RWPE1 (cell line): ENCODE results near the gene WDR7.

ENCODE experiments used
- CTCF ChIA-PET: fragments of 350-600 bp; sonication (Branson Sonifier 250); formaldehyde crosslinking; extraction: SDS; loops from one replicate; lab custom pipeline; 2021; lab: Yijun Ruan, JAX
- POLR2A ChIA-PET: fragments of 400-600 bp; formaldehyde crosslinking; extraction: SDS; loops from one replicate; lab custom pipeline; 2020; ENCODE audit warnings: antibody characterized with exemption; ENCODE audit not compliant: low non-redundant PET; lab: Yijun Ruan, JAX
- DNase-seq: peaks from one replicate; pipeline ENCODE4 v3.0.0; 2012; ENCODE audit warnings: low spot score
- H3K27ac ChIP-seq: fragments of 450-650 bp; 2 replicates; pipeline ENCODE4 v1.5.1; 2017
- CTCF ChIP-seq: fragments of 450-650 bp; conservative IDR thresholded peaks from 2 replicates; pipeline ENCODE4 v1.5.1; 2017; ENCODE audit warnings: low read depth, mild to moderate bottlenecking

WDR7 gene

GRCh38 chr18:56841836-56842235 is 190.7 kb downstream of the WDR7 start:
- DNase-seq: no peak
- no peak for TF ChIP-seq CTCF
- CTCF ChIA-PET: no interaction called here
- no peak overlapping the region for H3K27ac ChIP-seq
- POLR2A ChIA-PET: no interaction called here

- DNase-seq: no peak
- TF ChIP-seq CTCF: no peak
- POLR2A ChIA-PET: no interaction called here
- H3K27ac ChIP-seq: no peak overlapping the region
- CTCF ChIA-PET: no interaction called here
These were observed 192.1 kb downstream of the WDR7 start for GRCh38 chr18:56843241-56843640.

DNA sequence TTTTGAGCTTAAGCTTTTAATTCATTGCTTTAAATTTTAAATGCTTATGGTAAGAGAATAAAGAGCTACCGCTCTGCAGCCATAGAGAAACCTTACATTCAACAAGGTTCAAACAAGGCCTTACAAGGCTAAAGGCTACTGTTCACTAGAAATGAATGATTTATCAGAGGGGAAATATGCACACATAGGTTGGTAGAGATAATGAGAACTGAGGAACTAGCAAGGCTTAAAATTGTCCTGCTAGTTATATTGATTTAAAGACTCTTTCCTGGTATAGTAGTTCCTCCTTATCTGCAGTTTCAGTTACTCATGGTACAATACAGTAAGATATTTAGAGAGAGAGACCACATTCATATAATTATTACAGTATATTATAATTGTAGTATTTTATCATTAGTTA is 193.4 kb downstream of the WDR7 start:
- H3K27ac ChIP-seq: no peak overlapping the region
- TF ChIP-seq CTCF: no peak
- no peak for DNase-seq
- POLR2A ChIA-PET: no interaction called here
- CTCF ChIA-PET: no interaction called here

DNA sequence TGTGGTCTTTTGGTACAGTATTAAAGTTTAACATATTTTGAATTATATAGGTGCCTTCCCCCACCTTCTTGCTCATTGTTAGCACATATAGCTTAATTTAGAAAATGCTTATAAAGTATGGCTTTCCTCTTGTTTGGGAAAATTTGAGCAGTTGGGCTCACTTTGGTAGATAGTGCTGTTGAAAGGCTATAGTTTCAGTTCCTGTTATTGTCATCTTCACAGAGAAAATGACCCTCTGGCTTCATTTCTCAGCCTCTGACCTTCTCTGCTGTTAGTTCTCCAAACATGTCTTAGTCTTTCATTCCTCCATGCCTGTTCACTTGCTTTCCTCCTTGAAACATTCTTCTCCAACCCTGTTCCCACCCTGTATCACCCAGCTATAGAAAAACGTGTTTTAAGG is 200.6 kb downstream of the WDR7 start:
- H3K27ac ChIP-seq: no peak overlapping the region
- POLR2A ChIA-PET: no interaction called here
- no peak for DNase-seq
- CTCF ChIA-PET: interaction anchor here (0.7 kb wide), 1 partner anchor 40 kb away, joined by 3 read pairs; no protein-coding TSS in a partner anchor
- TF ChIP-seq CTCF: no peak

DNA sequence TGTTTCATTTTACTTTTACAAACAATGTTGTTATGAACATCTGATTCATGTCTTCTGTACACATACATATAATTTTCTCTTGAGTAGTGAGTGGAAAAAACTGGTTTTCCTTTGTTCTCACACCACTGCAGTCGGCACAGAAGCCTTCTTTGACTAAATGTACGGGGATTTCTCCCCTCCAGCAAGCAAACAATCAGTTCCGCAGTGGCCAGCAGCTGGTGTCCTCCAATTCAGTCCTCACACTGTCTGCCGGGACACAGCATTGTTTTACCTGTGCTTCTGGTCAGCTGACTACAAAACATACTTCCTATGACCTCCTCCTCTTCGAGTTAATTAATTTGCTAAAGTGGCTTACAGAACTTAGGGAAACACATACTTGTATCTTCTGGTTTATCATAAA is 202.8 kb downstream of the WDR7 start:
- no peak overlapping the region for H3K27ac ChIP-seq
- no peak for DNase-seq
- no peak for TF ChIP-seq CTCF
- CTCF ChIA-PET: no interaction called here
- POLR2A ChIA-PET: no interaction called here

GRCh38 chr18:56861244-56861643 is 210.1 kb downstream of the WDR7 start:
- H3K27ac ChIP-seq: no peak overlapping the region
- CTCF ChIA-PET: no interaction called here
- TF ChIP-seq CTCF: no peak
- no peak for DNase-seq
- POLR2A ChIA-PET: no interaction called here
